Suppressor macrophage treated with lipopolysaccharide for 4 hours (primary cell): ENCODE data around the gene TOP2A.

Experiments
- DNase-seq: peaks from one replicate; pipeline ENCODE4 v3.0.0-alpha.2; 2020

Gene TOP2A

GRCh38 chr17:40345161-40345993 is 72.3 kb downstream of the TOP2A start:
- DNase-seq: no peak

GRCh38 chr17:40344421-40345160 is 73.1 kb downstream of the TOP2A start:
- DNase-seq: no peak

- no peak for DNase-seq
Observed at GRCh38 chr17:40343219-40344119, 74.2 kb downstream of the TOP2A start.

- DNase-seq: no peak
Observed at GRCh38 chr17:40342504-40343218, 75.0 kb downstream of the TOP2A start.

GRCh38 chr17:40341808-40342503 is 75.7 kb downstream of the TOP2A start:
- DNase-seq: no peak

GRCh38 chr17:40340880-40341807 is 76.6 kb downstream of the TOP2A start:
- DNase-seq: peak; percentile 95

- DNase-seq: no peak
Observed at GRCh38 chr17:40340327-40340726, 77.4 kb downstream of the TOP2A start.

- DNase-seq: no peak
Observed at GRCh38 chr17:40338941-40339649, 78.6 kb downstream of the TOP2A start.
